ENCODE measurements around the gene JKAMP.

The JKAMP gene

GRCh38 chr14:59543873-59544272 is 59.6 kb downstream of the JKAMP start:
- no peak for DNase-seq

- no peak for DNase-seq
These were observed 63.0 kb downstream of the JKAMP start for GRCh38 chr14:59547310-59547709.
